Activated CD4-positive, alpha-beta T cell treated with anti-CD3 and anti-CD28 coated beads, Interleukin-2, amount 50 U/mL, for 48 hours (primary cell): ENCODE data around the gene TAOK1.
"Not testable (repeated sequence)": the region's sequence is repeated elsewhere in the genome, so short reads cannot be mapped to it uniquely, and the experiment has no call there.

Source experiments
- DNase-seq, 2 experiments: peaks; one replicate each; pipeline ENCODE4 v3.0.0-alpha.2; 2020

The TAOK1 gene

GRCh38 chr17:29449865-29450671, 59.9 kb downstream of the TAOK1 start:
- DNase-seq, result no peak

GRCh38 chr17:29451121-29451742, 61.1 kb downstream of the TAOK1 start:
- DNase-seq, result no peak

GRCh38 chr17:29458066-29458465, 67.9 kb downstream of the TAOK1 start:
- no peak for DNase-seq

GRCh38 chr17:29461483-29462206, 71.5 kb downstream of the TAOK1 start:
- no peak for DNase-seq

- DNase-seq, result no peak
These were observed 79.1 kb downstream of the TAOK1 start for GRCh38 chr17:29469276-29469675.

GRCh38 chr17:29473437-29473836, 83.3 kb downstream of the TAOK1 start:
- DNase-seq, result not testable (repeated sequence)

- DNase-seq, result no peak
These were observed 84.1 kb downstream of the TAOK1 start for GRCh38 chr17:29474297-29474696.

DNA sequence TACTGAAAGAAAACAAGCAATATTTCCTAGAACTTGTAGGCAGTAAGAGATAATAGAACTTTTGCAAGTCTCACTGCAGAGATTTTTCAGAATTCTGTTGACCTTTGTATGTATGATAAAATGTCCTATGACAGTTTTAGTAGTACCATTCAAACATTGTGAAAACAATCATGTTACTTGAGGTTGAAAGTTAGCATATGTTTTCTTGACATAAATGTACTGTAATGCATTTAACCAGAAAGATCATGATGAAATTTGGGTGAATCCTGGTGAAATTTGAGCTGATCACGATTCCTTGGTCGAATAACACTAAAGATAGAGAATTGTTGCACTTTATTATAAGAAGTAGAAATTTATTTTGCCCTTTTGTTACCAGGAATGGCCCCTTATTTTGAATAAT, 85.7 kb downstream of the TAOK1 start:
- DNase-seq, result no peak

DNA sequence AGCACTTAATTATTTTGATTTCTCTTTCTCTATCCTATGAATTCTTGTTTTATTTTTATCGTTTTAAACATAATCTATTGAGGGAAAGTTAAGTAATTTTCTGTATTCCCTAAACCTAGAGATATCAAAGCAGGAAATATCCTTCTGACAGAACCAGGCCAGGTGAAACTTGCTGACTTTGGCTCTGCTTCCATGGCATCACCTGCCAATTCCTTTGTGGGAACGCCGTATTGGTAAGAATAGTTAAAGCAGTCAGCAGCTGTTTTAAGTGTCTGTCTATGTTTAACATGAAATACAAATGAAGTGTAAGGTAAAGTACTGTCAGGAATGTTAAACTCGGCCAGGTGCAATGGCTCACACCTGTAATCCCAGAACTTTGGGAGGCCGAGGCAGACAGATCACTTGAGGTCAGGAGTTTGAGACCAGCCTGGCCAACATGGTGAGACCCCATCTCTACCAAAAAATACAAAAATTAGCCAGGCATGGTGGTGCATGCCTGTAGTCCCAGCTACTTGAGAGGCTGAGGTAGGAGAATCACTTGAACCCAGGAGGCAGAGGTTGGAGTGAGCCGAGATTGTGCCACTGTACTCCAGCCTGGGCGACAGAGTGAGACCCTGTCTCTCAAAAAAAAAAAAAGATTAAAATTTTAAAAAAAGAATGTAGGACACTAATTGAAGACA, 90.2 kb downstream of the TAOK1 start:
- DNase-seq, result not testable (repeated sequence)

- DNase-seq, result no peak
These were observed 93.3 kb downstream of the TAOK1 start for GRCh38 chr17:29483503-29483902.

DNA sequence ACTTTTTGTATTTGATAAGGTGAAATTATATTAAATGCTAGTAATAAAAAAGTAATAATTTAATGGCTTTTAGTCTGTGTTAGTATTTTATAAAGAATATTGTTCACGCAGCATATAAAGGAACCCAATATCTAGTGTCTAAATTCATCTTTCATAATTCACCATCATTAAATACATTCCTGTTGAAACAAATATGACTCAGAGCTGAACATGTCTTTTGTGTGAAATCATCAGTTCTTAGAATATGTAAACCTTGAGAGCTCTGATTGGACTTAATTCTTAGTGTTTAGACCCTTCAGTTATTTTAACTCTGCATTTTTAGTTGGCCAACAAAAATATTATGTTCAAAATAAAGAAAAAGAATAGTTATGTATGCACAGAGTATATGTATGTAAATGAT, 104.8 kb downstream of the TAOK1 start:
- DNase-seq, result no peak

- no peak for DNase-seq
These were observed 114.5 kb downstream of the TAOK1 start for GRCh38 chr17:29504711-29505110.

DNA sequence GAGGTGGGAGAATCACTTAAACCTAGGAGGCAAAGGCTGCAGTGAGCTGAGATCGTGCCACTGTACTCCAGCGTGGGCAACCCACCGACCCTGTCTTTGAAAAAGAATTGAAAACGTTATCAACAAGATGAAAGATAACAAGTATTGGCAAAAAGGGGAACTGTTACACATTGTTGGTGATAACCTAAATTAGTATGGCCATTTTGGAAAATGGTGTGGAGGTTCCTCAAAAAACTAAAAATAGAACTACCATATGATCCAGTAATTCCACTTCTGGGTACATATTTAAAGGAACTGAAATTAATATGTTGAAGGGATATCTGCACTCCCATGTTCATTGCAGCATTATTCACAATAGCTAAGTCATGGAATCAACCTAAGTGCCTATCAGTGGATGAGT, 115.7 kb downstream of the TAOK1 start:
- DNase-seq, result no peak

DNA sequence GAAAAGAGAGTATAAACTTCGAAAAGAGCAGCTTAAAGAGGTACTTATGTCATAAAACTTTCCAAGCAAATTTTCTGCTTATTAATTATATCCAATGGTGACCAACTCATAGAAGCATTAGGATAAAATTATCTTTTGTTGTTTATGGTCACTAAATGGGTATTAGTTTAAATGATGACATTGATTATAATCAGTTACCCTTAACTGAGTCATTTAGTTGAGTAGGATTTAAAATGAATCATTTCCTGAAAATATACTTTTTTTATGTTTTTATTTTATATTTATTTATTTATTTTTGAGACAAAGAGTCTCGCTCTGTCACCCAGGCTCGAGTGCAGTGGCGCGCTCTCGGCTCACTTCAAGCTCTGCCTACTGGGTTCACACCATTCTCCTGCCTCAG, 120.8 kb downstream of the TAOK1 start:
- DNase-seq, result no peak

- no peak for DNase-seq
These were observed 124.6 kb downstream of the TAOK1 start for GRCh38 chr17:29514792-29515191.

- no peak for DNase-seq
These were observed 128.2 kb downstream of the TAOK1 start for GRCh38 chr17:29518359-29518758.

GRCh38 chr17:29524692-29525091, 134.5 kb downstream of the TAOK1 start:
- no peak for DNase-seq

DNA sequence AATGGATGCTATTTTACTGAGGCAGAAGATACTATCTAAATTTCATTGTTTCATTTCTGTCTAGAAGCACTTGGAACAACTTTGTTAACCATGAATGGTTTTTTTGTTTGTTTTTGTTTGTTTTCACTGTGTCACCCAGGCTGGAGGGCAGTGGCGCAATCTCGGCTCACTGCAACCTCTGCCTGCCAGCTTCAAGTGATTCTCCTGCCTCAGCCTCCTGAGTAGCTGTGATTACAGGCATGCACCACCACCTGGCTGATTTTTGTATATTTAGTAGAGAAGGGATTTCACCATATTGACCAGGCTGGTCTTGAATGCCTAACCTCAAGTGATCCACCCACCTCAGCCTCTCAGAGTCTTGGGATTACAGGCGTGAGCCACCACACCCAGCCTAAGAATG, 136.2 kb downstream of the TAOK1 start:
- DNase-seq, result no peak

DNA sequence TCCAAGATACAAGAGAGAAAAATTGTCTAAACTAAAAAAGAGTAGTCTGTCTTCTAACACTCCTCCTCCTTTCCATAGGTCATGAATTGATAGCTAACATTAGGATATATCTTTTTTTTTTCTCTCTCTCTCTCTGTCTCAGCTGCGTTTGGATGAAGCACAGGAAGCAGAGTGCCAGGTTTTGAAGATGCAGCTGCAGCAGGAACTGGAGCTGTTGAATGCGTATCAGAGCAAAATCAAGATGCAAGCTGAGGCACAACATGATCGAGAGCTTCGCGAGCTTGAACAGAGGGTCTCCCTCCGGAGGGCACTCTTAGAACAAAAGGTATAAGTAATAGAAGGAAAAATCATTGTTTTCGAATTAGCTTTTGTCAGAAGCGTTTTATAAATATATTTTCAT, 143.8 kb downstream of the TAOK1 start:
- no peak for DNase-seq

DNA sequence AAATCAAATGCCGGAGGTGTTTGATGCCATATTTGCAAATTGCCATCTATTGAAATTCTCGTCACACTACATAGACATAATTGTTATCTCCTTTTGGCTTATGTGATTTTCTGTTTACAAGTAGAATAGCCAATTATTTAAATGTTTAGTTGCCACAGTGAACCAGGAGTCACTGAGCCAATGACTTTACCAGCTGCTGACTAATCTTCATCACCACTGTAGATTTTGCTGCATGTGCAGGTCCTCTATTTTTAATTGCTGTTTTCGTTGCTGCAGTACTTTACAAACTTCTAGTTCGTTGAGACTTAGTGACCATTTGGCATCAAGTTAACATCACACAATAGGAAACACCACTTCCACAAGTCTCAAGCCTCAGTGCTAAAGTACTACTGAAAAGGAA, 153.9 kb downstream of the TAOK1 start:
- DNase-seq, result no peak

GRCh38 chr17:29546085-29546484, 155.9 kb downstream of the TAOK1 start:
- no peak for DNase-seq

- DNase-seq, result no peak
These were observed 156.7 kb downstream of the TAOK1 start for GRCh38 chr17:29546830-29547229.

- DNase-seq, result no peak
These were observed 159.2 kb downstream of the TAOK1 start for GRCh38 chr17:29549177-29549923.
